NCI-H146 (cell line): Measurements from ENCODE around the gene TMEM100.

ENCODE experiments used
- DNase-seq: peaks from one replicate; lab custom pipeline; 2025; lab: John Stamatoyannopoulos, UW

The TMEM100 gene

GRCh38 chr17:55743103-55743679 lies 20.5 kb upstream of the TMEM100 start:
- peak; percentile 3 for DNase-seq

DNA sequence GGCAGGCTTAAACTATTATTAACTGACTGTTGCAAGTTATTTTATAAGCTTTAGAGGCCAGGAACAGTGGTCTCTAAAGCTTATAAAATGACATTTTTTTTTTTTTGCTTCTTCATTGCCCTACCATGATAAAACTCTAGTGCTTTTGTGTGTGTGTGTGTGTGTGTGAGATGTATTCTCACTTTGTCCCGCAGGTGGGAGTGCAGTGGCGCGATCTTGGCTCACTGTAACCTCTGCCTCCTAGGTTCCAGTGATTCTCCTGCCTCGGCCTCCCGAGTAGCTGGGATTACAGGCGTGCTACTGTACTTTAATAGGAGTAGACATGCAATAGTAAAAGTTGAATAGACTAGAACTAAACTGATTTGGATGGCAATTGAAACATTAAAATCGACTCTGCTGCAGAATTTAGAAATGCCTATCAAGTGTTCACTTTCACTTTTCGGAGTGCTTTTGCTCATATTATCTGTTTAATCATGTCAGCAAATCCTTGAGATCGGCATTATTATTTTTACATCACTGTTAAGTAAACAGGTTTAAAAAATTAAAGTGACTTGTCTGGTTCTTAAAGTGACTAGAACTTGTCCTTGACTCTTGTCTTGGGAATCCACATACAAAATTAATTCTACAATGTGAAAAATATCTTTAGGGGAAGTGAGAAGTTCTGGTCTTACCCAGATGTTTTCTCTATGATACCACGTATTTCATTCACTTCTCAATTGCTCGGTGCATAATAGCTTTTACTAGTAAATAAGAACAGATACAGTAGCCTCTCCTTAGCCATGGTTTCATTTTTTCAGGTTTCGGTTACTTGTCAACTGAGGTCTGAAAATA lies 19.8 kb upstream of the TMEM100 start:
- no peak for DNase-seq

DNA sequence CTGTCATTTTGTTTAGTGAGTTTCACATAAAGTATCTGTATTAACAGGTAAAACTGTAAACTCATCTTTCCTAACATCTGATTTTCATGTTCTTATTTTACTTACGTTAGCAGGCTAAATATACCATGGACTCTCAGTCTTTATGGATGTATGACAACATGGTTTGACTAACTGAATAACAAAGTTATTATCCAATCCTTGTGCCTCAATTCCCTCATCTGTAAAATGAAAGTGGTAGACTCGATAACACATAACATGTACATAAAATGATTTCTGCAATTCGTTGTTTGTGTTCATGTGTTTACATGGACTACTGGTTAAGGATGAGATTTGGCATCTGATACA lies 18.7 kb upstream of the TMEM100 start:
- no peak for DNase-seq

- no peak for DNase-seq
Observed at GRCh38 chr17:55740511-55741355, 18.1 kb upstream of the TMEM100 start.

GRCh38 chr17:55737976-55738501 lies 15.4 kb upstream of the TMEM100 start:
- DNase-seq = no peak

DNA sequence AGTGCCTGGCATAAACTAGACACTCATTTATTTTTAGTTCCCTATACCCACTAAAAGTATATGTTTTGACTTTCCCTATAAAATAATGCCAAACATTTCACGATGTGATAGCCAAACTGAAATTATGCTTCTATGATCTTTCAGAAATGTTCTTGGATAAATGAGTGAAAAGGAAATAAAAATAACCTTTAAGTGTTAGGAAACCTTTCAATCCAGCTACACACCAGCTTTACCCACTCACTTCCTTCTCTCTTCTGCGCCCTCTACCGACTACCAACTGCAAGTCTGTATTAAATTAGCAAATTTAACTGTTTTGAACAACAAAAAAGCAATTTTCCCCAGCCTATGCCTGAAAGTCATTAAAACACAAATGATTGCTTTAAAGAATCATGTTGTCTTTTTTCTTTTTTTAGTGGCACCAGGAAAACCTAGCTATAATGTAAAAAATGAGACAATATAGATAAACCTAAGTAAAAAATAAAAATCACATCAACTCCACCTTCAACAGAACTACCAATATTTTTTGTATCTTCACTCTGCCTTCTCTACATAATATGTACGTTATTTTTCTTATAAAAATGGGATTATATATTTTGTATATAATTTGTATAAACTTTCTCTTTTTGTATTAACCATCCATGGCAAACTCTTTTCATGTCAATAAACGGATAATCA lies 13.2 kb upstream of the TMEM100 start:
- DNase-seq = no peak

- DNase-seq = no peak
Observed at GRCh38 chr17:55734128-55734781, 11.6 kb upstream of the TMEM100 start.

- DNase-seq = no peak
Observed at GRCh38 chr17:55731586-55732250, 9.1 kb upstream of the TMEM100 start.

DNA sequence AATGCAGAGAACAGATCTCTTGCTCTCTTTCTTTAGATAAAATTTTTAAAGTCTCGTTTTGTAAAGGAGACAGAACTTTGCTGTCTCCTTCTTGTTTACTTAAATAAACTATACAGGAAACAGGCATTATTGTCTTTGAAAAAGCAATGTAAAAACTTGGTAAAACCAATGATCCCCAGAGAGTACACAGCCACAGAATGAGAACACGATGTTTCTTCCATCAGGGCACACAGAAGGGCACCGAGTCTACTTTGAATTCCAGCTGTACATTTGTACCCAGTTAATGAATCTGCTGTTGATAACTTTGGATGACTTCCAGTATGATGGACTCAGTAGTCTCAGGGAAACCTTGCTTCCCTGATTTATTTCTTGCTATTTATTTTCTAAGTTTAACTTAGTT lies 8.1 kb upstream of the TMEM100 start:
- DNase-seq = no peak

GRCh38 chr17:55730380-55730779 lies 7.7 kb upstream of the TMEM100 start:
- DNase-seq = no peak

DNA sequence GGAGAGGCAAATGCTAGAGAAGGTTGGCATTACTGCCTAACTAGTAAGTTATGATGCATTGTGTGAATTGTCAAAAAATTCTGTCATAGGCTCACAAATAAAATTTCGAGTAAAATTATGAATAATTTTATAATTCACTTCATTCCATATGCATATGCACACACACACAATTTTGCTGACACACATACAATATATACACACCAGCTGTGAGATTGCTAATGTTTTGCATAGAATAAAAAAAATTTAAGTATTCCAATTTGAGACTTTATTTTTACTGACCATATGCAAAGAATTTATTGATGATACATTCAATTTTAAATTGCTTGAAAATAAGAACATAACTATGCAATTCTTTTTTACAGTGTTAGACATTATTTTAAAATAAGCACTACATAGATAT lies 6.8 kb upstream of the TMEM100 start:
- no peak for DNase-seq

DNA sequence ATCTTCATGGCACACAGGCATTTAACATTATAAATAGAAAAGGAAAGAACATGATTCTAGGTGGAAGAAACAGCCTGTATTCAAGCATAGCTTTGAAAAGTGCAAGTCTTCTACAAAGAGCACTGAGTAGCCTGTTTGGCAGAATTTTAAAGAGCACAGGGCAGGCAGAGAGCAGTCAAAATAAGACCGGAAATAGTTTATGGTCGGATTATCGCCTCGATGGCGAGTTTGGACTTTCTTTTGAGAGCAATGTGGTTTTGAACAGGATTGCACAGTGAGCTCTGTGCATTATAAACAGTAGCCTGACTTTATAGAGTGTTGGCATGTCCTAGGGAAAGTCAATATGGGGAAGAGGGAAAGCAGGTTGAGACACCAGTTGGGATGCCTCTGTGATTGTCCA lies 6.2 kb upstream of the TMEM100 start:
- DNase-seq = no peak

GRCh38 chr17:55728361-55728760 lies 5.7 kb upstream of the TMEM100 start:
- DNase-seq = no peak

- DNase-seq = no peak
Observed at GRCh38 chr17:55727920-55728319, 5.3 kb upstream of the TMEM100 start.

- no peak for DNase-seq
Observed at GRCh38 chr17:55727275-55727674, 4.6 kb upstream of the TMEM100 start.

DNA sequence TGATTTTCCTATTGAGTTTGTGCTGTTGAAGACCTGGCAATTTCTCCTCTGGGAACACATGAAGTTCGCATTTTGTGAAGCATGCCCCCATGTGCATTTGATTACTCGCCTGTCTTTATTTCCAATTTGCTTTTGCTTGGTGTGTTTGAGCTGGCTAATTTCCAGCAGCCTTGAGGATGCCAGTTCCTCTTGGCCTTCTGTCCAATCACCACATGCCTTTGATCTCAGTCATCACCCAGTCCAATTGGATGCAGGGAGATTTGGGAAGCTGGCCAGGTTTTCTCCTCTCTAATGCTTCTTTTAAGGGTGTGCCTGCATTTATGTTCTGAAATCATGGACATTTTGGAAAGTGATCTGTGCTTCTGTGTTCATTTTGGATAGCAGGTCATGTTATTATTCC lies 3.8 kb upstream of the TMEM100 start:
- no peak for DNase-seq

DNA sequence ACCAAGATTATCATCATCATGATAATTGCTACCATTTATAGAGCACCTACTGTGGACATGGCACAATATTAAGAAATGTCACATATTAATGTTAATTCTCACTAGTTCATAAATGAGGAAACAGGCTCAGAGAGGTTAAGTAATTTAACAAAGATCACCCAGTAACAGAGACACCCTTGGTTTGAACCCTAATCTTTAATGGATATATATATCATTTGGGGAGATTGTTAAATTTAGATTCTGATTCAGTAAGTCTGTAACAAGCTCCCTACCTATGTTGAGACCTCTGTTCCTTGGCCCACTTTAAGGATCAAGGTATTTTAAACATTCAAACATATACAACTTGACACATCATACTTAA lies 804 bp upstream of the TMEM100 start:
- DNase-seq = no peak

- no peak for DNase-seq
Observed at GRCh38 chr17:55722016-55722736, 488 bp downstream of the TMEM100 start.

DNA sequence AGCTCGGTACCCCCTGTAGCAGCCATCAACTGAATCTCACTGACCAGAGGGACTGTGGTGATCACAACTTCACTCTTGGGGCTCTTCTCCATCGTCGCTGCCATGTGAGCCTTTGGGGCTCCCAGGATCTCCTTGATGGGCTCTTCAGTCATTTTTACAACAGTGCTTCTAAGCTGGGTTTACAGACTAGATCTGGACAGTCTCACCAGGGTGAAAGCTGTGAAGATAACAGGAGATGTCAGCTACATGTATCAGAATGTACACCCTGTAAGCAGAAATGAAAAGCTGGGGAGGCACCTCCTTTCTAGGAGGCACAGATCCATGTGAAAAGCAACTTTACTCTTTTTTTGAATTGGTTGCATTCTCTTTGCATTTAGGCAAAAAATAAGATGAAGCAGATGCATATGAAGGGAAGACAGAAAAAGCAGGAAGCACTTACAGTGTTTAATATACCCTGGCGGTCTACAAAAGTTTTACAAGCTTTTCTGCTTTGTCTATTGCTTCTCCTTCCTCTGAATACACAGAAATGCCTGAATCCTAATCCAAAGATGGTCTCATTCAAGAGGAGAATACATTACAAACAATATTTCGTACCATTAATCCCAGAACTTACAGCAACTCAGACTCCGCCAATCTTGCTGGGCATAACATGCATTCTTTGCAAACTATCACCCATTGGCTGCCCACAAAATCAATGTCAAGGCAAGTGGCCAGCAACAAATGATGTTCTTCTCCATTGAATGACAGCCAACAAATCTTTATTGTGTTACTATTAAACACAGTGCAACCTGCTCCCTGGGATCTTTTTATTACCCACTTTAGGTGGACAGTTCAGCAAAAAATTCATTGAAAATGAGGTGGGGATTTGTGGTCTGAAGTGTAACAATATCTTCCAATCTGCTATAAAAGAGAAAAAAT lies 1.5 kb downstream of the TMEM100 start:
- no peak for DNase-seq
